OCI-LY1 (cell line): ENCODE data around the gene DNAJC15.

Experiments
- CTCF ChIP-seq: fragments of 200-600 bp; sonication (generic), shearing (Covaris generic); IDR thresholded peaks from 2 replicates; pipeline ENCODE4 v1.5.1; 2017; ENCODE audit warnings: mild to moderate bottlenecking, antibody characterized with exemption, low read length, moderate library complexity, mixed read lengths
- EZH2 ChIP-seq: fragments of 200-600 bp; sonication (generic), shearing (Covaris generic); IDR thresholded peaks from 2 replicates; pipeline ENCODE4 v1.8.0; 2017; ENCODE audit warnings: borderline replicate concordance, mixed run types, mild to moderate bottlenecking, antibody characterized with exemption, low read length, moderate library complexity, mixed read lengths

DNA sequence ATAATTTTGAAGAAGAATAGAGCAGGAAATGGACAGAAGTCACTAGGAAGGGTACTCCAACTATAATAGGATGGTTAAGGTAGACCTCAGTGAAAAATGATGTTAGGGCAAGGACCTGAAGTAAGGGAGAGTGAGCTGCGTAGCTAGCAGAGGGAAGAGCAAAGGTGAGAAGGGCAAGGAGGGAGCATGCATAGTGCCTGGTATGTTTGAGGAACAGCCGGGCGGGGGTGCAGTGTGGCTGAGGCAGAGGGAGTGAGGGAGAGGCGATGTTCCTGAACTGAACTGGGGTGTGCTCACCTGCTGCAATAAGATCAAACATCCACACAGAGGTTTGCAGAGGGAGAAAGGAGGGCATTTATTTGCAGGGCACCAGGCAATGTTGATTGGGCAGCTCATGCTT, 110.4 kb downstream of the DNAJC15 start:
- TF ChIP-seq CTCF = no peak
- TF ChIP-seq EZH2 = no peak
